ENCODE data around the gene SLC25A39. TPM values are rescaled to one million over a fixed set of nuclear protein-coding genes. Genes with fewer than 3 reads are reported as not detected.

SLC25A39 gene
- total and polyA plus RNA-seq, 9 of the 15 experiments (the other 6 are each of a cell fraction or from before 2014, with no cell fraction given) = 4.8 to 267 (median 140) TPM

DNA sequence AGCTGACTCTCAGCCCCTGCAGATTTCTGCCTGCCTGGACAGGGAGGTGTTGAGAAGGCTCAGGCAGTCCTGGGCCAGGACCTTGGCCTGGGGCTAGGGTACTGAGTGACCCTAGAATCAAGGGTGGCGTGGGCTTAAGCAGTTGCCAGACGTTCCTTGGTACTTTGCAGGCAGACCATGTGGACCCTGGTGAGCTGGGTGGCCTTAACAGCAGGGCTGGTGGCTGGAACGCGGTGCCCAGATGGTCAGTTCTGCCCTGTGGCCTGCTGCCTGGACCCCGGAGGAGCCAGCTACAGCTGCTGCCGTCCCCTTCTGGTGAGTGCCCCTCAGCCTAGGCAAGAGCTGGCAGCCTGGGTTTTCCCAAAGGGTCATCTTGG lies 24.4 kb upstream of the SLC25A39 start:
- Histone ChIP-seq H3K27me3 (ENCODE audit: control insufficient read depth in 2 of 2, insufficient read depth in 2 of 2, low read length in 2 of 2) (no peaks in the 10 kb centered on the region), H3K27ac (ENCODE audit: extremely low read depth, low read depth, low read length) (no peak overlapping the region), H2AFZ (ENCODE audit: low read depth, low read length) (no peak overlapping the region), H3K4me1 (replicated peaks in 1 of 2; ENCODE audit: control insufficient read depth in 2 of 2, insufficient read depth in 2 of 2, low read length in 2 of 2) (peaks cover 4 to 54% of the 10 kb centered on the region in 2 experiments; a peak in 3 of 5 replicates), H3K9me3 (replicated peaks; ENCODE audit: control insufficient read depth, insufficient read depth, low read depth, low read length) (no peaks in the 10 kb centered on the region), H3K9me1 (ENCODE audit: control insufficient read depth, insufficient read depth, low read length) (no peaks in the 10 kb centered on the region), H3K4me3 (no peak overlapping the region), H3K36me3 (ENCODE audit: control insufficient read depth, insufficient read depth, low read length) (peaks cover 5% of the 10 kb centered on the region; the same call in 1 of the 3 replicates), H3K79me2 (ENCODE audit: control insufficient read depth, insufficient read depth, low read length) (no peaks in the 10 kb centered on the region), H3K9ac (ENCODE audit: insufficient read depth in 1 of 2, low read depth in 2 of 2, low read length in 2 of 2) (peak overlapping the region in 1 of 2 experiments; percentile 57; a peak in 1 of 4 replicates), H4K20me1 (replicated peaks; ENCODE audit: control insufficient read depth, insufficient read depth, low read length) (0 out of 2 replicates have a peak, but pooled peaks cover 4% of the 10 kb centered on the region), H3K4me2 (ENCODE audit: insufficient read depth, low read length) (no peak overlapping the region)
- FAIRE-seq = no peak
- 65% methylated on average over 6 of the region's 6 CpGs for WGBS (ENCODE audit: insufficient coverage, low coverage, missing lambda C conversion rate)
- no peak for TF ChIP-seq FOXK2 (conservative IDR thresholded peaks at IDR 0.05 in 1 of 2, IDR thresholded peaks at IDR 0.05 in 1 of 2; ENCODE audit: low read depth in 2 of 2)
- no peak for TF ChIP-seq ETS2 (tag; IDR thresholded peaks at IDR 0.05; ENCODE audit: borderline replicate concordance, poor library complexity, severe bottlenecking)
- TF ChIP-seq TAL1 (IDR thresholded peaks at IDR 0.05) = no peak
- TF ChIP-seq HNRNPL (IDR thresholded peaks at IDR 0.05; ENCODE audit: low read depth, low read length) = no peak
- no peak for TF ChIP-seq RAD21 (CRISPR knock-in tag; conservative IDR thresholded peaks at IDR 0.05 in 1 of 2, IDR thresholded peaks at IDR 0.05 in 1 of 2)
- TF ChIP-seq ZNF766 (CRISPR knock-in tag; conservative IDR thresholded peaks at IDR 0.05) = no peak
- no peak for TF ChIP-seq CBX2 (IDR thresholded peaks at IDR 0.05; ENCODE audit: insufficient read depth, low read length, poor library complexity, severe bottlenecking)
- no peak for TF ChIP-seq CREB1 (IDR thresholded peaks at IDR 0.05)
- no peak for TF ChIP-seq CREB1 (CRISPR knock-in tag; IDR thresholded peaks at IDR 0.05)
- TF ChIP-seq CBFB (CRISPR knock-in tag; IDR thresholded peaks at IDR 0.05) = no peak
- no peak for TF ChIP-seq SRSF3 (IDR thresholded peaks at IDR 0.05; ENCODE audit: insufficient read depth, low read length)
- no peak for TF ChIP-seq COPS2 (conservative IDR thresholded peaks at IDR 0.05)
- no peak for TF ChIP-seq DDX20 (tag; IDR thresholded peaks at IDR 0.05; ENCODE audit: low read depth)
- no peak for ATAC-seq
- no peak for DNase-seq (ENCODE audit: extremely low read depth in 1 of 4, low spot score in 3 of 4)
- intact Hi-C loops (cut with micrococcal nuclease) (no loop called here), in situ Hi-C loops (cut with MboI) (loop anchor here (25.0 kb wide), 1 partner anchor 412 kb away; the partner anchor contains the start of gene PPY)
- BruUV-seq (replicated peaks) = no TSS peak
- CTCF ChIA-PET (ENCODE audit: low intra/inter-chr PET ratio) = interaction anchor here (3.8 kb wide), 1 partner anchor 138 kb away, joined by 42 read pairs; no protein-coding TSS in a partner anchor
- POLR2A ChIA-PET = interaction anchor here (0.5 to 0.9 kb wide), 3 partner anchors 10 to 139 kb away, joined by 3 to 4 read pairs (median 3); no protein-coding TSS in a partner anchor
